Measurements from ENCODE around the gene MICAL3. TPM values are rescaled to one million over a fixed set of nuclear protein-coding genes. Genes with fewer than 3 reads are reported as not detected.
A peak's percentile ranks its signal among the peaks of the same experiment; 100 is the strongest.

MICAL3 gene
- total and polyA plus RNA-seq, 2 of the 8 experiments (the other 6 are each of a cell fraction or from before 2014, with no cell fraction given): 8.3 to 41.8 TPM

DNA sequence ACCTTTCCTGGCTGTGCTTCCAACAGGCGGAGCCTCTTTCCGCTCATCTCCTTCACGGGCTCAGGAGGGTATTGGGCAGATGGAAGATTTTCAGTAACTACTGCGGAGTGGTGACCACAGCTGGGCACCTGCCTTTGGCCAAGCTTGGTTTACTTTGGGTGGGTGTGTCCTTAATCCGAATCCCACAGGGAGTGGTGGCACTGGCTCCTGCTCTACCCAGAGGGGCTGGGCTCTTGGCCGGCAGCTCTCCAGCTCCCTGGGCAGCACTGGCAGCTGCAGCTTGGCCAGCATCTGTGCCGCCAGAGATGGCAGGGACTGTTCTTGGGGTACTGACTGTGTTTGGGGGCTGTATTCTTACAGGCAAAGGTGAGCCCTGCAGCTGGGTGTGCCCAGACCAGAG is 279.9 kb downstream of the MICAL3 start:
- Histone ChIP-seq H3K27ac (ENCODE audit: low read depth, low read length) (no peak overlapping the region), H3K14ac (ENCODE audit: insufficient read length) (no peak overlapping the region), H4K8ac (ENCODE audit: extremely low read depth, insufficient read depth, low read length) (no peak overlapping the region), H3K9ac (replicated peaks in 1 of 4; ENCODE audit: extremely low read depth in 1 of 4, low read depth in 3 of 4, low read length in 3 of 4) (no peak overlapping the region), H3K56ac (replicated peaks; ENCODE audit: insufficient read length, low read depth, low read length) (no peak overlapping the region), H4K5ac (ENCODE audit: insufficient read length, low read depth, low read length) (no peak overlapping the region), H3K79me2 (ENCODE audit: control insufficient read depth in 1 of 2, insufficient read depth in 2 of 2, low read length in 2 of 2) (no peaks in the 10 kb centered on the region), H2BK120ac (replicated peaks; ENCODE audit: low read depth, low read length) (no peak overlapping the region), H2BK12ac (ENCODE audit: low read depth, low read length) (no peak overlapping the region), H3K4me2 (ENCODE audit: insufficient read depth in 1 of 2, low read depth in 2 of 2, low read length in 2 of 2) (no peak overlapping the region), H4K20me1 (replicated peaks in 1 of 2; ENCODE audit: control insufficient read depth in 1 of 2, insufficient read depth in 2 of 2, low read length in 2 of 2) (peaks cover 2 to 3% of the 10 kb centered on the region in 2 experiments), H3K36me3 (ENCODE audit: control insufficient read depth in 2 of 4, insufficient read depth in 4 of 4, low read length in 3 of 4) (no peaks in the 10 kb centered on the region), H2BK15ac (ENCODE audit: low read length) (0 out of 2 replicates have a peak overlapping the region, but pooled peaks have one; percentile 72), H3K23ac (ENCODE audit: insufficient read length) (no peak overlapping the region), H2AFZ (ENCODE audit: low read length) (no peak overlapping the region), H3K9me3 (ENCODE audit: insufficient read depth in 2 of 2, low read depth in 1 of 2, low read length in 1 of 2) (no peaks in the 10 kb centered on the region), H3K4me3 (ENCODE audit: extremely low read depth in 1 of 4, insufficient read depth in 2 of 4, low read depth in 3 of 4, low read length in 4 of 4) (no peak overlapping the region), H3K4me1 (replicated peaks in 1 of 4; ENCODE audit: control insufficient read depth in 3 of 4, insufficient read depth in 4 of 4, low read length in 3 of 4) (peaks cover 0 to 7% (median 4%) of the 10 kb centered on the region in 4 experiments; a peak in 5 of 7 replicates), H2AK5ac (ENCODE audit: low read depth, low read length) (no peak overlapping the region), H4K91ac (replicated peaks; ENCODE audit: insufficient read length, low read length) (no peak overlapping the region), H3K18ac (ENCODE audit: extremely low read depth, low read length) (no peak overlapping the region), H2BK5ac (ENCODE audit: low read depth, low read length) (0 out of 2 replicates have a peak overlapping the region, but pooled peaks have one; percentile 52), H3K27me3 (replicated peaks in 1 of 4; ENCODE audit: control insufficient read depth in 3 of 4, extremely low read depth in 1 of 4, insufficient read depth in 3 of 4, low read length in 3 of 4) (no peaks in the 10 kb centered on the region), H3K4ac (replicated peaks; ENCODE audit: insufficient read length, low read depth, low read length) (no peak overlapping the region), H2BK20ac (ENCODE audit: low read length) (no peak overlapping the region), H3K79me1 (ENCODE audit: low read depth, low read length) (no peaks in the 10 kb centered on the region), H3K23me2 (ENCODE audit: low read depth, low read length) (peaks cover 2% of the 10 kb centered on the region; the same call in 1 of the 2 replicates)
- CTCF ChIA-PET (ENCODE audit: partially characterized antibody): interaction anchor here (1.2 to 12.0 kb wide), 11 partner anchors 9 to 335 kb away, joined by 3 to 174 read pairs (median 24); no protein-coding TSS in a partner anchor
- POLR2A ChIA-PET (ENCODE audit: partially characterized antibody): interaction anchor here (0.9 to 2.6 kb wide), 3 partner anchors 28 to 356 kb away, joined by 3 to 13 read pairs (median 9); partner anchors contain the start of gene BID
- 87% methylated on average over 7 of the region's 7 CpGs; no CpG with 5 or more reads in 1 of the 2 experiments for WGBS, 2 experiments (ENCODE audit: extremely low coverage in 1 of 2, insufficient coverage in 1 of 2, insufficient read length in 1 of 2, insufficient replicate concordance in 2 of 2, low coverage in 1 of 2, low lambda C conversion rate in 2 of 2, missing lambda C conversion rate in 1 of 2)
- DNase-seq (ENCODE audit: low read depth in 1 of 2, low spot score in 2 of 2): no peak
- FAIRE-seq: no peak
- no peak for TF ChIP-seq HDAC6 (IDR thresholded peaks at IDR 0.05; ENCODE audit: low read depth, low read length)
- TF ChIP-seq, protein P1, sequence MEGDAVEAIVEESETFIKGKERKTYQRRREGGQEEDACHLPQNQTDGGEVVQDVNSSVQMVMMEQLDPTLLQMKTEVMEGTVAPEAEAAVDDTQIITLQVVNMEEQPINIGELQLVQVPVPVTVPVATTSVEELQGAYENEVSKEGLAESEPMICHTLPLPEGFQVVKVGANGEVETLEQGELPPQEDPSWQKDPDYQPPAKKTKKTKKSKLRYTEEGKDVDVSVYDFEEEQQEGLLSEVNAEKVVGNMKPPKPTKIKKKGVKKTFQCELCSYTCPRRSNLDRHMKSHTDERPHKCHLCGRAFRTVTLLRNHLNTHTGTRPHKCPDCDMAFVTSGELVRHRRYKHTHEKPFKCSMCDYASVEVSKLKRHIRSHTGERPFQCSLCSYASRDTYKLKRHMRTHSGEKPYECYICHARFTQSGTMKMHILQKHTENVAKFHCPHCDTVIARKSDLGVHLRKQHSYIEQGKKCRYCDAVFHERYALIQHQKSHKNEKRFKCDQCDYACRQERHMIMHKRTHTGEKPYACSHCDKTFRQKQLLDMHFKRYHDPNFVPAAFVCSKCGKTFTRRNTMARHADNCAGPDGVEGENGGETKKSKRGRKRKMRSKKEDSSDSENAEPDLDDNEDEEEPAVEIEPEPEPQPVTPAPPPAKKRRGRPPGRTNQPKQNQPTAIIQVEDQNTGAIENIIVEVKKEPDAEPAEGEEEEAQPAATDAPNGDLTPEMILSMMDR (IDR thresholded peaks at IDR 0.05; ENCODE audit: control extremely low read depth in 1 of 3, insufficient read depth in 1 of 3, low read depth in 1 of 3, low read length in 3 of 3): no peak
- no peak for TF ChIP-seq SIRT6 (IDR thresholded peaks at IDR 0.05; ENCODE audit: low read length)
- no peak for TF ChIP-seq FOSL1 (IDR thresholded peaks at IDR 0.05; ENCODE audit: insufficient read depth, low read depth, low read length)
- no peak for TF ChIP-seq RBBP5 (IDR thresholded peaks at IDR 0.05; ENCODE audit: borderline replicate concordance, low read depth, low read length)
- TF ChIP-seq SP2 (IDR thresholded peaks at IDR 0.05; ENCODE audit: low read length): no peak
- TF ChIP-seq USF2 (IDR thresholded peaks at IDR 0.05; ENCODE audit: low read length): no peak
- TF ChIP-seq ATF3 (IDR thresholded peaks at IDR 0.05; ENCODE audit: insufficient read depth, low read depth, low read length): no peak
- TF ChIP-seq JUN (IDR thresholded peaks at IDR 0.05; ENCODE audit: low read depth, low read length): no peak
